H1 (cell line): Measurements from ENCODE around the gene CELSR1. TPM values are rescaled to one million over a fixed set of nuclear protein-coding genes. Genes with fewer than 3 reads are reported as not detected.

Experiments
- CBX8 ChIP-seq: fragments of 300-800, 300-1000 bp; sonication (generic); IDR thresholded peaks from 2 replicates; pipeline ENCODE4 v1.7.1; 2016; ENCODE audit warnings: low read depth, low read length, borderline replicate concordance
- CEBPB ChIP-seq: IDR thresholded peaks from 2 replicates; pipeline ENCODE4 v1.6.1; 2012; ENCODE audit warnings: low read depth, low read length
- CTBP2 ChIP-seq: IDR thresholded peaks from 2 replicates; pipeline ENCODE4 v1.7.0; 2011; ENCODE audit warnings: borderline replicate concordance, mild to moderate bottlenecking, moderate library complexity, mixed read lengths, low read length; ENCODE audit not compliant: insufficient read depth, insufficient read length
- FOSL1 ChIP-seq: IDR thresholded peaks from 2 replicates; pipeline ENCODE4 v1.6.1; 2011; ENCODE audit warnings: mild to moderate bottlenecking, low read depth, low read length, moderate library complexity; ENCODE audit not compliant: insufficient read depth
- RAD21 ChIP-seq, 2 experiments: IDR thresholded peaks in 1 of 2; conservative IDR thresholded peaks in 1 of 2; 2 replicates each; pipeline ENCODE4 v1.6.1; 2011; ENCODE audit warnings: low read depth in 2 of 2, low read length in 2 of 2, improper control_type of control experiment in 1 of 2, inconsistent platforms in 1 of 2, mild to moderate bottlenecking in 1 of 2, moderate library complexity in 1 of 2
- RFX5 ChIP-seq: IDR thresholded peaks from 2 replicates; pipeline ENCODE4 v1.6.1; 2011; ENCODE audit warnings: low read depth, low read length, improper control_type of control experiment, borderline replicate concordance
- TCF12 ChIP-seq: IDR thresholded peaks from 2 replicates; pipeline ENCODE4 v1.6.1; 2011; ENCODE audit warnings: low read depth, mild to moderate bottlenecking, low read length
- polyA plus RNA-seq, 7 experiments: library from polyadenylated mRNA; depleted of rRNA in 3 of 7; stranded (reverse) in 5 of 7; unstranded in 2 of 7; fragments of >200 nt in 5 of 7; fragments of 200-250 nt in 2 of 7; gene quantifications; 1 replicate in 5 of 7; 2 replicates in 1 of 7; 4 replicates in 1 of 7; pipeline versions ENCODE4 v1.2.1 to v1.2.3, GENCODE V29; 2011 to 2013; ENCODE audit warnings: missing spikeins in 2 of 7, mixed read lengths in 2 of 7
- total RNA-seq: library from RNA; stranded (reverse); fragmentation: NEBNext Ultra II Directional; extraction: Animal tissue kit (Norgen Biotek cat#: 25700); gene quantifications from 2 replicates; pipeline ENCODE4 v1.2.1, GENCODE V29; 2021
- TF ChIP-seq, protein P1 (sequence below): IDR thresholded peaks from 2 replicates; pipeline ENCODE4 v1.6.1; 2011; ENCODE audit warnings: low read length, improper control_type of control experiment

Gene CELSR1
- total and polyA plus RNA-seq, 2 of the 8 experiments (the other 6 are each of a cell fraction or from before 2014, with no cell fraction given): 9.0 to 12.4 TPM

DNA sequence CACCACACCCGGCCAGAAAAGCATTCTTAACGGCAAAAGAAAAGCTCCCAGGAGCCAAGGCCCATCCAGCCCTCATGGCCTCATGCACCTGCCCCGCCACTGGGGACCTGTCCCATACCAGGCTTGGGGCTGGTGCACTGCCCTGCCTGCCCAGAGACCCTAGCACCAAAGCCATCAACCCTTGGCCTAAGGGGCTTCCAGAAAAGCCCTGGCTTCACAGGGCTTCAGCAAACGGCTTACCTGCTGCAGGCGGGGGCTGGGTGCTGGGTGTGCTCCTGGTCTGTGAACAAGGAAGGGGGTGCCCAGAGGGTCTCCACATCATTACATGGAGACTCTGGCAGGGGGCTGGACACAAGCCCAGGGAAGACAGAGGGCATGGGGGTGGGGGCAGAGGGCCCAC lies 89.5 kb downstream of the CELSR1 start (continued):
- TF ChIP-seq RAD21 (IDR thresholded peaks at IDR 0.05 in 1 of 2, conservative IDR thresholded peaks at IDR 0.05 in 1 of 2; ENCODE audit: low read depth in 2 of 2, low read length in 2 of 2) (no peak), CTBP2 (no peak), FOSL1 (no peak), TCF12 (no peak), CEBPB (no peak), RFX5 (no peak), CBX8 (no peak)
- TF ChIP-seq, protein P1, sequence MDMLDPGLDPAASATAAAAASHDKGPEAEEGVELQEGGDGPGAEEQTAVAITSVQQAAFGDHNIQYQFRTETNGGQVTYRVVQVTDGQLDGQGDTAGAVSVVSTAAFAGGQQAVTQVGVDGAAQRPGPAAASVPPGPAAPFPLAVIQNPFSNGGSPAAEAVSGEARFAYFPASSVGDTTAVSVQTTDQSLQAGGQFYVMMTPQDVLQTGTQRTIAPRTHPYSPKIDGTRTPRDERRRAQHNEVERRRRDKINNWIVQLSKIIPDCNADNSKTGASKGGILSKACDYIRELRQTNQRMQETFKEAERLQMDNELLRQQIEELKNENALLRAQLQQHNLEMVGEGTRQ: no peak
